CD4-positive, alpha-beta T cell (primary cell): Measurements from ENCODE around the gene B2M. TPM values are rescaled to one million over a fixed set of nuclear protein-coding genes. Genes with fewer than 3 reads are reported as not detected.

Source experiments
- ATAC-seq: fragments of 200-7000 bp; cut with Tn5 transposase; one replicate; pipeline ENCODE4 v1.10.0; 2022; ENCODE audit warnings: mild to moderate bottlenecking; ENCODE audit not compliant: poor library complexity
- CTCF ChIA-PET: fragments of 350-600 bp; sonication (Branson Sonifier 250); formaldehyde crosslinking; loops from one replicate; lab custom pipeline; 2021; ENCODE audit warnings: antibody characterized with exemption, inconsistent platforms; lab: Charles Lee
- POLR2A ChIA-PET: fragments of 350-600 bp; sonication (Branson Sonifier 250); formaldehyde crosslinking; loops from one replicate; lab custom pipeline; 2021; ENCODE audit warnings: antibody characterized with exemption, inconsistent platforms; lab: Charles Lee
- DNase-seq, 14 experiments: peaks; one replicate each; pipeline ENCODE4 v3.0.0-alpha.2; 2013 to 2020; ENCODE audit warnings: mixed read lengths in 2 of 14
- H3K27ac ChIP-seq, 2 donors: one replicate each; pipeline versions ENCODE4 v1.5.1 to v1.7.0; 2013; ENCODE audit warnings: low read length in 2 of 2, low read depth in 1 of 2, mild to moderate bottlenecking in 1 of 2
- H3K27me3 ChIP-seq, 2 experiments: 1 replicate in 1 of 2; 2 replicates in 1 of 2; pipeline versions ENCODE4 v1.6.1 to v1.7.0; 2013; ENCODE audit warnings: low read length in 2 of 2, control low read depth in 1 of 2, mild to moderate bottlenecking in 1 of 2, moderate library complexity in 1 of 2; ENCODE audit not compliant: insufficient read depth in 2 of 2, control insufficient read depth in 1 of 2
- H3K36me3 ChIP-seq: one replicate; pipeline ENCODE4 v1.6.1; 2013; ENCODE audit warnings: low read length, control low read depth; ENCODE audit not compliant: insufficient read depth
- H3K4me1 ChIP-seq: one replicate; pipeline ENCODE4 v1.6.1; 2013; ENCODE audit warnings: low read length, control low read depth; ENCODE audit not compliant: insufficient read depth
- H3K4me3 ChIP-seq: one replicate; pipeline ENCODE4 v1.5.1; 2013; ENCODE audit warnings: mild to moderate bottlenecking, low read length, moderate library complexity
- H3K9me3 ChIP-seq, 2 experiments: 1 replicate in 1 of 2; 2 replicates in 1 of 2; pipeline versions ENCODE4 v1.6.1 to v1.7.0; 2013; ENCODE audit warnings: low read length in 2 of 2, mild to moderate bottlenecking in 2 of 2, control low read depth in 1 of 2, moderate library complexity in 1 of 2; ENCODE audit not compliant: control insufficient read depth in 1 of 2, insufficient read depth in 1 of 2
- H3K27ac Mint-ChIP-seq: one replicate; pipeline ENCODE4 v1.8.0; 2020; ENCODE audit warnings: mixed read lengths
- H3K27me3 Mint-ChIP-seq: one replicate; pipeline ENCODE4 v1.8.0; 2021; ENCODE audit warnings: mixed read lengths
- H3K36me3 Mint-ChIP-seq: one replicate; pipeline ENCODE4 v1.8.0; 2021; ENCODE audit warnings: low read depth, mixed read lengths
- H3K4me1 Mint-ChIP-seq: one replicate; pipeline ENCODE4 v1.8.0; 2021; ENCODE audit warnings: low read depth, mixed read lengths
- H3K4me3 Mint-ChIP-seq: one replicate; pipeline ENCODE4 v1.8.0; 2020; ENCODE audit warnings: mild to moderate bottlenecking, mixed read lengths
- H3K9me3 Mint-ChIP-seq: one replicate; pipeline ENCODE4 v1.8.0; 2020; ENCODE audit warnings: mixed read lengths
- intact Hi-C, 2 experiments: fragments of 100-400 bp; cut with DNase I in 1 of 2; cut with micrococcal nuclease in 1 of 2; formaldehyde crosslinking; loops; one replicate each; pipeline versions ENCODE4 v1.15.1 to v1.9.0; 2023 to 2025; cut with DNase I, micrococcal nuclease
- total RNA-seq, 174 experiments: library from RNA in 2 of 174; stranded (reverse) in 2 of 174; gene quantifications; one replicate each; pipeline ENCODE4 v1.2.3 and lab custom pipeline; 2021 to 2026
- TF ChIP-seq, protein P1 (sequence below): fragments of 200-600 bp; IDR thresholded peaks from one replicate; pipeline ENCODE4 v1.8.0; 2022; ENCODE audit warnings: antibody characterized with exemption, mild to moderate bottlenecking

Gene B2M
- total RNA-seq, 2 experiments from 2014 or later = 4,357 to 4,503 TPM

DNA sequence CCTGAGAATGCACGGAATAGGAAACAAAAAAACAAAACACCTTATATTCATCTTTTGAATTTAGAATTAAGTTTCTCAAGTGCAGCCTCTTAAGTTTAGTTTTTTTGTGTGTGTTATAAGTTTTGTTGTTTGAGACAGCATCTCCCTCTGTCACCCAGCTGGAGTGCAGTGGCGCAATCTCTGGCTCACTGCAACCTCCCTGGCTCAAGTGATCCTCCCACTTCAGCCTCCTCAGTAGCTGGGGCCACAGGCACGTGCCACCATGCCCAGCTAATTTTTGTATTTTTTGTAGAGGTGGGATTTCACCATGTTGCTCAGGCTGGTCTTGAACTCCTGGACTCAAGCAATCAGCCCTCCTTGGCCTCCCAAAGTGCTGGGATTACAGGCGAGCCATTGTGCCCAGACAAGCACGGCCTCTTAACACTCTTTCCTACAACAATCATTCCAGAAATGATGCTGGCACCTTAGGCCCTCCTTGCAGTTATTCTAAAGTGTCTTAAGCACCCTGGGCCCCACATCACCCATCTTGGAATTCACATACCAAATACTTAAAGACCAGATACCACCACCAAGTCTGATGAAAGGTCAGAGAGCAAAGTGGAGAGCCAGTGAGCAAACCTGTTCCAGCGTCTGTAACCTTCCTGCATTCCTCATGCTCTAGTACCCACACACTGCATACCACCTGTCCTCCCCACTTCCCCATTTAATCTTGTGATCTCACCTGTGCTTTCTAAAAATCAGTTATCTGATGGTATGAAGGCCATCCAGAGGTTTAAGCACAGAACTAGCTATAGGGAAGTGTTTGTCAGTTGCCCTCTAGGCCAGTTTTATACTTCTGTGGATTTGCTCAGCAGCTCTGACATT is 41.0 kb upstream of the B2M start:
- peak overlapping the region; percentile 24 to 54 for H3K27ac ChIP-seq
- CTCF ChIA-PET = interaction anchor here (1.2 to 1.5 kb wide), 2 partner anchors 7 to 16 kb away, joined by 3 to 4 read pairs; no protein-coding TSS in a partner anchor

DNA sequence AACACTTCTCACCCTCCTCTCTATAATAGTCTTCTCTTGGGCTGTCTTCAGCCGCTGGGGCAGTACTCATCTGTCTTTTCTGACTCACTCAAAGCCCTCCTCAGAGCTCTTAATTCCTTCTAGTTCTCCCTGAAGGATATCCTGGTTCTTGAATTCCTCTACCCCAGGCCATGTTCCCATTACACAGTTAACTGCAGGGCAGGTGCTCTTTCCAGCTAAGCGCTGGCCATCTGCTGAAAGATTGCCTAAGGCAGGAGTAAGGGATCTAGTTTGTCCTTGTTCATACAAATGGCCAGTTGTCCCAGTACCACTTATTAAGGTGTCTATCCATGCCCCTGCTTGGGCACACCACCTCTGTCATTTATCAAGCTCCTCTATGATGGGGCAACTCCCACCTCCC is 37.7 kb upstream of the B2M start:
- no peak overlapping the region for H3K27ac ChIP-seq
- H3K36me3 ChIP-seq = no peaks in the 10 kb centered on the region
- H3K4me1 Mint-ChIP-seq = peaks cover 89% of the 10 kb centered on the region
- TF ChIP-seq, protein P1, sequence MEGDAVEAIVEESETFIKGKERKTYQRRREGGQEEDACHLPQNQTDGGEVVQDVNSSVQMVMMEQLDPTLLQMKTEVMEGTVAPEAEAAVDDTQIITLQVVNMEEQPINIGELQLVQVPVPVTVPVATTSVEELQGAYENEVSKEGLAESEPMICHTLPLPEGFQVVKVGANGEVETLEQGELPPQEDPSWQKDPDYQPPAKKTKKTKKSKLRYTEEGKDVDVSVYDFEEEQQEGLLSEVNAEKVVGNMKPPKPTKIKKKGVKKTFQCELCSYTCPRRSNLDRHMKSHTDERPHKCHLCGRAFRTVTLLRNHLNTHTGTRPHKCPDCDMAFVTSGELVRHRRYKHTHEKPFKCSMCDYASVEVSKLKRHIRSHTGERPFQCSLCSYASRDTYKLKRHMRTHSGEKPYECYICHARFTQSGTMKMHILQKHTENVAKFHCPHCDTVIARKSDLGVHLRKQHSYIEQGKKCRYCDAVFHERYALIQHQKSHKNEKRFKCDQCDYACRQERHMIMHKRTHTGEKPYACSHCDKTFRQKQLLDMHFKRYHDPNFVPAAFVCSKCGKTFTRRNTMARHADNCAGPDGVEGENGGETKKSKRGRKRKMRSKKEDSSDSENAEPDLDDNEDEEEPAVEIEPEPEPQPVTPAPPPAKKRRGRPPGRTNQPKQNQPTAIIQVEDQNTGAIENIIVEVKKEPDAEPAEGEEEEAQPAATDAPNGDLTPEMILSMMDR = no peak
- H3K9me3 ChIP-seq = no peaks in the 10 kb centered on the region
- H3K27me3 Mint-ChIP-seq = no peaks in the 10 kb centered on the region
- H3K4me3 Mint-ChIP-seq = no peak overlapping the region
- H3K36me3 Mint-ChIP-seq = peaks cover 5% of the 10 kb centered on the region
- H3K27me3 ChIP-seq = no peaks in the 10 kb centered on the region
- H3K27ac Mint-ChIP-seq = peak overlapping the region; percentile 13
- no peak for DNase-seq
- peaks cover 98% of the 10 kb centered on the region for H3K4me1 ChIP-seq
- intact Hi-C loops = no loop called here
- peaks cover 4% of the 10 kb centered on the region for H3K9me3 Mint-ChIP-seq
- no peak for ATAC-seq
- ChIA-PET POLR2A (interaction anchor here (1.0 to 49.9 kb wide), 4 partner anchors 9 to 48 kb away, joined by 5 to 4232 read pairs (median 32); partner anchors contain the start of genes B2M, PATL2, SPG11 and TRIM69), CTCF (interaction anchor here (1.5 kb wide), 1 partner anchor 10 kb away, joined by 5 read pairs; no protein-coding TSS in a partner anchor)
- no peak overlapping the region for H3K4me3 ChIP-seq

More for the DNA sequence above, 41.0 kb upstream of the B2M start:
- Mint-ChIP-seq H3K4me3 (peak overlapping the region; percentile 54), H3K27ac (peak overlapping the region; percentile 96), H3K27me3 (no peaks in the 10 kb centered on the region), H3K4me1 (peaks cover 88% of the 10 kb centered on the region), H3K9me3 (no peaks in the 10 kb centered on the region), H3K36me3 (no peaks in the 10 kb centered on the region)
- Histone ChIP-seq H3K27me3 (no peaks in the 10 kb centered on the region), H3K4me3 (no peak overlapping the region), H3K36me3 (no peaks in the 10 kb centered on the region), H3K4me1 (peaks cover 95% of the 10 kb centered on the region), H3K9me3 (no peaks in the 10 kb centered on the region)
- DNase-seq = no peak
- intact Hi-C loops = no loop called here
- TF ChIP-seq, protein P1 = no peak
- no peak for ATAC-seq
- POLR2A ChIA-PET = interaction anchor here (0.6 to 49.9 kb wide), 3 partner anchors 14 to 467 kb away, joined by 3 to 4232 read pairs (median 632); partner anchors contain the start of genes B2M, PATL2 and TRIM69

DNA sequence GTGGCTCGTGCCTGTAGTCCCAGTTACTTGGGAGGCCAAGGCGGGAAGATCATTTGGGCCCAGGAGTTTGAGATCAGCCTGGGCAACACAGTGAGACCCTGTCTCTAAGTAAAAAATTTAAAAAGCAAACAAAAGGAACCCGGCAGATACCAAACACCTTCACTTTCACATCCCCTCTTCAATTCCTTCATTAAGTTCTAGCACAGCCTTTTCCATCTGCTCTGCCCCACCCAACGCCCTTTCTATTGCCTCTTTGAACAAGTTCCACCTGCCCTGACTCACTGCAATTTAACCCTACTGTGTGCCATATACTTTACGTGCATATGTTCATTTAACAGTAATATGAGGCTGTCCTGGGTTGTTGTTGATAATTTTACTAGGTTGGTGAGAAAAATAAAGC is 35.4 kb upstream of the B2M start:
- peaks cover 14% of the 10 kb centered on the region for H3K36me3 Mint-ChIP-seq
- peak overlapping the region; percentile 89 for H3K27ac Mint-ChIP-seq
- no peak overlapping the region for H3K4me3 ChIP-seq
- H3K4me1 ChIP-seq = peaks cover 98% of the 10 kb centered on the region
- H3K27ac ChIP-seq = peak overlapping the region; percentile 21 to 84
- no peaks in the 10 kb centered on the region for H3K9me3 ChIP-seq
- peaks cover 4% of the 10 kb centered on the region for H3K9me3 Mint-ChIP-seq
- H3K27me3 Mint-ChIP-seq = no peaks in the 10 kb centered on the region
- ATAC-seq (no peak), DNase-seq (no peak)
- no peaks in the 10 kb centered on the region for H3K36me3 ChIP-seq
- H3K4me1 Mint-ChIP-seq = peaks cover 91% of the 10 kb centered on the region
- no peaks in the 10 kb centered on the region for H3K27me3 ChIP-seq
- ChIA-PET CTCF (interaction anchor here (1.1 kb wide), 1 partner anchor 12 kb away, joined by 6 read pairs; no protein-coding TSS in a partner anchor), POLR2A (interaction anchor here (1.1 to 49.9 kb wide), 4 partner anchors 9 to 46 kb away, joined by 4 to 4232 read pairs (median 343); partner anchors contain the start of genes B2M, PATL2, SPG11 and TRIM69)
- intact Hi-C loops = no loop called here
- peak overlapping the region; percentile 75 for H3K4me3 Mint-ChIP-seq
- TF ChIP-seq, protein P1 = no peak
